ENCODE measurements around the gene PALB2.

PALB2 gene

DNA sequence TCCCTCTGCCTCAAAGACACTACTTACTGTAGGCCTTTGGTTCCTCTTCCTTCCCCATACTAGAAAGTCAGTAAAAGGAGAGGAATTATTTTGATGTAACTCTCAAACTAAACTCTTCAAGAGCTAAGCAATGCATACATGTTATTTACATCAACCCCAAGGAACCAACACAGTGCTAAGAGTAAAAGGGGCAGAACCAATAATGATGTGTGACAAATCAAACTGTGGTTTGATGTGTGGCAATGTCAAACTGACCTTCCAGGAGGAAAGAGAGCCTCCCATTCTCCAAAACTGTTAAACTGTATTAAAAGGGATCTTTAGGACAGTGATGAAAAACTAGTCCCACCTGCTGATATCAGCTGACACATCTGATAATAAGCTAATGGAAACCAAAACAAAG is 60.7 kb downstream of the PALB2 start:
- no peak for DNase-seq (ENCODE audit: low read depth)
- no peak for TF ChIP-seq CTCF (conservative IDR thresholded peaks at IDR 0.05; ENCODE audit: low read depth, low read length)
- H3K4me3 ChIP-seq (ENCODE audit: low read length) = no peak overlapping the region

- no peak for TF ChIP-seq CTCF (conservative IDR thresholded peaks at IDR 0.05; ENCODE audit: low read depth, low read length)
- H3K4me3 ChIP-seq (ENCODE audit: low read length) = no peak overlapping the region
- no peak for DNase-seq (ENCODE audit: low read depth)
Measured at GRCh38 chr16:23579371-23579770, 61.7 kb downstream of the PALB2 start.

DNA sequence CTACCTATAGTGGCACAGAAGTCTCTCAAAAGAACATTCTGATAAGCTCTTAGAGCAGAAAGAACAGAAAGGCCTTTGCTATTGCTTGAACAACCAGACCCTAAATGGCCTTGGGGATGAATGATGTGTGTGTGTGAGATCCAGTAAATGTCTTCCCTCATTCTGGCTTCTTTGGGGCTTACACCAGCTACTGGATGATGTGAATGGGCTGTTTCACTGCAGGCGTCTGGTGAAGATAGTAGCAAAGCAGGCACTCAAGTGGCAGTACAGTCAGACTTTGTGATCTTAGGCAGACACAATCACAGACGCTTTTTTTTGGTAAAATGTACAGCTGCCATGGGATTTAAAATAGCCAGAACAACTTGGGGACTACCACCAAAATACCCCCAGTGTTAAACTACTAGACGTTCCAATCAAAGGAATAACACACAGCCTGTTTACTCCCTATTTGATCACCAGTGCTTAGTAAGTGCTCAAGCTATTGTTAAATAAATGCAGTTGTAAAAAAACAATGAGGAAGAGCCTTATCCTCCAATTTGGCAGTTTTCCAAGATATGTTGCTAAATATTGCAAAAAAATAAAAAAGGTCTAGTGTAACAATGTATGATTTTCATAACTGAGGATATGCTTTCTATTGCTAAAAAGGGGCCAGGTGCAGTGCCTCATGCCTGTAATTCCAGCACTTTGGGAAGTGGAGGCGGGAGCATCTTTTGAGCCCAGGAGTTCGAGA is 62.8 kb downstream of the PALB2 start:
- H3K4me3 ChIP-seq (ENCODE audit: low read length) = no peak overlapping the region
- TF ChIP-seq CTCF (conservative IDR thresholded peaks at IDR 0.05; ENCODE audit: low read depth, low read length) = no peak
- no peak for DNase-seq (ENCODE audit: low read depth)

GRCh38 chr16:23577493-23577892 is 63.6 kb downstream of the PALB2 start:
- no peak for DNase-seq (ENCODE audit: low read depth)
- TF ChIP-seq CTCF (conservative IDR thresholded peaks at IDR 0.05; ENCODE audit: low read depth, low read length) = no peak
- no peak overlapping the region for H3K4me3 ChIP-seq (ENCODE audit: low read length)

DNA sequence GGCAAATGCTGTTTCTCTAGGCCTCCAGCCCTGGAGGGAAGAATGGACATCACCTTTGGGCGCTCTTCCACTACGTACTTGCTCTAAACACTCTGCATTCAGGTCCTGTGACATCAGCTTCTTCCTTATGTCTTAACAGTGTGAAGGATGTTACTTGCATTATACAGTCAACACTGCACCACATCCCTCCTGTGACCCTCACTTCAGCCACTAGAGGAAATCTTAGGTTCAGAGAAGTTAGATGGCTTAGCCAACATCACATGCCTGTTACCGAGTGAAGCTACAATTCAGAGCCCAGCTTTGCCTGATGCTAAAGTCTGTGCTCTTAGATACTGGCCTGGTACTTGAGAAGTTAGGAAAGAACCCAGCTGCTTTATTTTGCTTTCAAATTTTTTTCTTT is 65.3 kb downstream of the PALB2 start:
- H3K4me3 ChIP-seq (ENCODE audit: low read length) = no peak overlapping the region
- TF ChIP-seq CTCF (conservative IDR thresholded peaks at IDR 0.05; ENCODE audit: low read depth, low read length) = no peak
- DNase-seq (ENCODE audit: low read depth) = no peak

DNA sequence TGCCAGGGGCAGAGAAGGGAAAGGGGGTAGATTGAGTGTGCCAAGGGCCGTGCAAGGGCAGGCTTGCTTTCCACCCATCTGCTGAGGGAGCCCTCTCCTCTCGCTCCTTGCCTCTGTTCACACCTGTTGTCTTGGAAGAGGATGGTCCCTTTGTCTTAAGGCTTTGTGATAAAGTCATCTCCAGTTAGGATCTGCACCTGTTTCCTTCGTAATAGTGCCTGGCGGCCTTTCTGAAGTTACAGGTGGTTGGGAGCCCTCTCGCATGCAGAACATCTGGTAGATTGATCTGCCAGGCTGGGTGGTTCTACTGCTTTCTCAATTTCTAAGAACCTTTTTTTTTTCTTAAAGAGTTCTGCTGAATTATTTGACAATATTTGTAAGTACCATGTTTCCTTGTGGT is 67.3 kb downstream of the PALB2 start:
- DNase-seq (ENCODE audit: low read depth) = no peak
- no peak for TF ChIP-seq CTCF (conservative IDR thresholded peaks at IDR 0.05; ENCODE audit: low read depth, low read length)
- H3K4me3 ChIP-seq (ENCODE audit: low read length) = no peak overlapping the region

DNA sequence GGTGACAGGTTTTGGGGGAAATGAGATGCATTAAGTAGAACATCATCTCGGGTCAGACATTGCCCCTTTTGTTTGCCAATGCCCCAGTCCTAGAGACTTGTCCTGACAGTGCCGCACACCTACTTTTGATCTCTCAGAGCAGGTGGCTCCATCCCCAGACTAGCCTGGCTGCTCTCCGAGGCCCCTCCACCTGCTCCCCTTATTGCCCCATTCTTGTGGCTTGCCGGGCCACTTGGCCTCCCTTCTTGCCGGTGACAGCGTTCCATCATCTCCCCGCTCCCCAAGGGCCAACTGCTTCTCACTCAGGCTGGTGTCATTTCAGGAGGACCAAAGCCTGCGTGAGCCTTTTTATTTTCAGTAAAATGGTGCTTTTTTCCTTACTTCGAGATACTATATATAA is 68.7 kb downstream of the PALB2 start:
- no peak for TF ChIP-seq CTCF (conservative IDR thresholded peaks at IDR 0.05; ENCODE audit: low read depth, low read length)
- no peak for DNase-seq (ENCODE audit: low read depth)
- no peak overlapping the region for H3K4me3 ChIP-seq (ENCODE audit: low read length)

Data from retinal pigment epithelial cell (primary cell).